GM21367 (cell line): ENCODE results near the gene MND1.
A peak's percentile ranks its signal among the peaks of the same experiment; 100 is the strongest.
"Not testable (repeated sequence)": the region's sequence is repeated elsewhere in the genome, so short reads cannot be mapped to it uniquely, and the experiment has no call there.

ENCODE experiments used
- ATAC-seq: cut with Tn5 transposase; IDR thresholded peaks from one replicate; pipeline ENCODE4 v1.9.1; 2021; ENCODE audit not compliant: unreplicated experiment

Gene MND1

DNA sequence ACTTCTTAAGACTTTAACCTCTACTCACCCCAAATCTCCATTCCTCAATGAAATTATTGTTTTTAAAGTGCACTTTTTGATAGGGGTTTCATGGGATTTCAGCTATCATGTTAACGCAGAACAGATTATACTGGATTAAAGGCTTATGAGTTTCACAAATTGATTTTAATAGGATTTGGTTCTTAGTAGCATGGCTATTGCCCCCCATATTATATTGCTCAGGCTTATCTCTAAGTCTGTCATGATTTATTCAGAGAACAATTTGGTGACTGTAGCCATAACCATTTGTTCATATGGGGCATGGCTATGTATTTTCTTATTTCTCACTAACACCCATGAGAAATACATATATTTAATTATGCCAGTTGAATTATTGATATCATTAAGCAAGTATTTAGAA is 57.0 kb downstream of the MND1 start:
- ATAC-seq: no peak

DNA sequence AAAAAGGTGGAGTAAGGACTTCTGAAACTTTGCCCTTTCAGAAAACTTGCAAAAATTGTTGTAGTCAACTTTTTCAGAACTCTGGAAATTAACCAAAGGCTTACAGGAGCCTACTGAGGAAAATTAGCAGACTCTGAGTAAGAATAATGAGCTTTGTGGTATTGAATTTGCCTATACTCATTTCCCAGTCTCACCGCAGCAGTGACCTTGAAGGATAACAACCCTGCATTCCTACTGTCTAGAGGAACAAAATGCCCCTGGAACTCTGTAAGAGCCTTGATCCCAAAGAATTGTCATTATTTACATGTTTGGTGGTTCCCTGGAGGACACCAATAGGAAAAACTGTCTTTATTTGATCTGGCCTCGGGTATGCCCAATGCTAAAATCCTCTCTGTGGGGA is 57.9 kb downstream of the MND1 start:
- no peak for ATAC-seq

GRCh38 chr4:153403726-153404125 is 59.2 kb downstream of the MND1 start:
- no peak for ATAC-seq

GRCh38 chr4:153407906-153408305 is 63.4 kb downstream of the MND1 start:
- no peak for ATAC-seq

DNA sequence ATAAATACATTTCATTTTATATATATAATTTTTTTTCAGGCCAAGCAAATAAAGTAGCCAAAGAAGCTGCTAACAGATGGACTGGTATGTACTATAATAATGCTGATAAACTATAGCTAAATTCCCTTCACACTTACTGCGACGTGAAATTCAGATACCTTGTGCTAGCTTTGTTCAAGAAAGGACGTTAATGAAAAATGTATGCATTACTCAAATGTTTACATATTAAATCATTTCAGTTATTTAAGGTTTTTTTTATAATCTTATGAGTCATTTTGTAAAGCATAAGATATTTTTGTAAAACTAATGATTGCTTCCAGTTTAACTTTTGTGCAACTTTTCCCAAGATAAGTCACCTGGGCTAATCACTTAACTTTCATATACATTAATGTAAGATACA is 64.4 kb downstream of the MND1 start:
- ATAC-seq: no peak

DNA sequence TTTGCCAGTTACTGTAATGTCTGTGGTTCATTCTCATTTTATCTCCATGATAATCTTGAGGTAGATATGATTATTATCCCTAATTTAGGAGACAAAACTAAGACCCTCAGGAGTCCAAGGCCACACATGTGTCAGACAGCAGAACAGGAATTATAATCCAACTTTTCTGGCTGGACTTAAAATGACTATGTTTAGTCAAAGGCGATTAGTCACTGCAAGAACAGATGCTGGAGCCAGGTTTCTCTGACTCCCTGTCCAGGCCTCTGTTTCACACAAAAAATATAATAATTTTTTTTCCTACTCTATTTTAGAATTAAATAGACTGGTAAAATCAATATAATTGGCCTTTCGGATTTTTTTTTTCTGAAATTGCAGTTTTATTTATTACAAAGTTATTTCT is 64.9 kb downstream of the MND1 start:
- no peak for ATAC-seq

- no peak for ATAC-seq
These were observed 65.5 kb downstream of the MND1 start for GRCh38 chr4:153409924-153410501.

DNA sequence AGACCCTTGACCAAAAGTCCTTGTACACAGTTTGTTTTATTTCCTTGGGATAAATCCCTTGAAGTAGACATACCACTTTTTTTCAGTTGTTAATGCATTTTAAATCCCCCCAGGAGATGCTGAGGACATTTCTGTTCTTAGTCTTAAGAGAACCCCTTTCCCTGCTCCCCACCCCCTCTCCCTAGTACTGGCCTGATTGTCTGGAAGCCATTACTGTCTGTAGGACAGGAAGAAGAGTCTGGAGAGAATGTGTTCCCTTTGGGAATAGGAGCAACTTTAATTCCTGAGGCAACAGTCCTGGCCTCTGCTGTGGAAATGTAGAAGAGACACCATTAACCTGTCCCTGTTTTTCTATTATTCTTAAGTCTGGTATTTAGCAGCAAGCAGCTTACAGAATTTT is 69.4 kb downstream of the MND1 start:
- no peak for ATAC-seq

DNA sequence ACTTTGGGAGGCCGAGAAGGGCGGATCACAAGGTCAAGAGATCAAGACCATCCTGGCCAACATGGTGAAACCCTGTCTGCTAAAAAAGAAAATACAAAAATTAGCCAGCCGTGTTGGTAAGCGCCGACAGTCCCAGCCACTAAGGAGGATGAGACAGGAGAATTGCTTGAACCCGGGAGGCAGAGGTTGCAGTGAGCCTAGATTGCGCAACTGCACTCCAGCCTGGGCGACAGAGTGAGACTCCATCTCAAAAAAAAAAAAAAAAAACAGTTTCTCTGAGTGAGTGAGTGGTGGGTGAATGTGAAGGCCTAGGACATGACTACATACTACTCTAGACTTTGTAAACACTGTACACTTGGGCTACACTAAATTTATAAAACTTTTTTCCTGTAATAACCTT is 72.0 kb downstream of the MND1 start:
- ATAC-seq: not testable (repeated sequence)

- ATAC-seq: no peak
These were observed 73.6 kb downstream of the MND1 start for GRCh38 chr4:153418121-153418520.

GRCh38 chr4:153418558-153418957 is 74.1 kb downstream of the MND1 start:
- no peak for ATAC-seq

GRCh38 chr4:153419029-153419428 is 74.5 kb downstream of the MND1 start:
- ATAC-seq: no peak

DNA sequence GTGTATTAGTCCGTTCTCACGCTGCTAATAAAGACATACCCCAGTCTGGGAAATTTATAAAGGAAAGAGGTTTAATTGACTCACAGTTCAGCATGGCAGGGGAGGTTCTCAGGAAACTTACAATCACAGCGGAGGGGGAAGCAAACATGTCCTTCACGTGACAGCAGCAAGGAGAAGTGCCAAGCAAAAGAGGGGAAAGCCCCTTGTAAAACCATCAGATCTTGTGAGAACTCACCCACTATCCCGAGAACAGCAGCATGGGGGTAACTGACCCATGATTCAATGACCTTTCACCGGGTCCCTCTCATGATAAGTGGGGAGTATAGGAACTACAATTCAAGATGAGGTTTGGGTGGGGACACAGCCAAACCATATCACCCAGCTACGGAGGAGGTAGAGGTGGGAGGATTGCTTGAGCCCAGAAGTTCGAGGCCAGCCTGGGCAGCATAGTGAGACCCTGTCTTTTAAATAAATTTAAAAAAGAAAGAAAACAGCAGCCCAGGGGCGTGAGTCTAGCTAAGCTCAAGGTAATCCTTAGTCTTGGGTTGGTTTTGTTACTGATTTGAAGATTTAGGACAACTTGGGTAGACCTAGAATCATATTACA is 75.3 kb downstream of the MND1 start:
- ATAC-seq: no peak

- no peak for ATAC-seq
These were observed 75.9 kb downstream of the MND1 start for GRCh38 chr4:153420361-153420760.

- ATAC-seq: peak; percentile 61
These were observed 77.5 kb downstream of the MND1 start for GRCh38 chr4:153421941-153422340.

GRCh38 chr4:153426207-153426885 is 81.9 kb downstream of the MND1 start:
- ATAC-seq: peak; percentile 64

- no peak for ATAC-seq
These were observed 83.0 kb downstream of the MND1 start for GRCh38 chr4:153427363-153428071.

- ATAC-seq: no peak
These were observed 84.5 kb downstream of the MND1 start for GRCh38 chr4:153428941-153429475.

DNA sequence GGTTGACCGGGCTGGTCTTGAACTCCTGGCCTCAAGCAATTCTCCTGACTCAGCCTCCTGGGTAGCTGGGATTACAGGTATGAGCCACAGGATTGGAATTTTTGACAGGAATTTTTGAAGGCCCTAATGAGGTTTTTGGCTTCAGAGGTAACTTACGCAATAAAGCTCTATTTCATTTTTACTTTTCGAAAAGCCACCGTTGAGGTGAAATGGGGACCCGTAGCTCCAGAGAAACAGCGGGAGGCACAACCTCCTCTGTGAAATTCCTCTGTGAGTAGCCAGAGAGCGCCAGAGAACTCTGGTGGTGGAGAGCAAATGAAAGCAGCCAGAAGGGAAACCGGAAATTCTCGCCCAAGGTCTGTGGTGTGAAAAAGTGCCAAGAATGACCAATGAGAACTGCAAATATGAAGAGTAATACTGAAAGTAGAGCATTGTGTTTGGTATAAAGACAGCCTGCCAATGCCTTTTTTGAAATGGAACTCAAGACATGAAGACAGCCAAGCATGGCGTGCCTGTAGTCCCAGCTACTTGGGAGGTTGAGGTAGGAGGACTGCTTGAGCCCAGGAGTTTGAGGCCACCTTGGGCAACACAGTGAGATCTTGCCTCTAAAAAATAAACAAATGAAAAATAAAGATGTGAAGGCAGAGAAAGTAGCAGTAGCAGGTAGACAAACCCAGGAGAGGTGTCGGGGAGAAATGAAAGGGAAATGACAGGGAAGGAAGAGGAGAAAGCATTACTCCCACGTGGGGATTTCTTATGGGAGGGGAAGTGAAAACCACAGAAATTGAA is 88.7 kb downstream of the MND1 start:
- ATAC-seq: peak; percentile 91

DNA sequence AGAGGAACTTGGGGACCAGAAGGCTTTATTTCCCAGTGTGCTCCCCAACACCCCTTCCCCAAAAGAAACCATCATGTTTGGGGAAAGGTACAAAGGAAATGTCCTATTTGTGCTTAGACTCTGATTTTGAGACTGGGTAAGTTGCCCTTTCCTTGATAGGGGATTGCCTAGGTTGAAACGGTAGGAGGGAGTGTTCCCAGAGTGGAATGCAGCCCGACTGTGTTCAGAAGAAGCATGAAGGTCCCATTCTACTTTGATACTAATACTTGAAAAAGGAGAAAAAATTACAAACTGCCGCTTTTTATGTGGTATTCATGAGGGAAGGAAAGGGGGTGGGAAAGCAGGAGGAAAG is 89.2 kb downstream of the MND1 start:
- no peak for ATAC-seq

DNA sequence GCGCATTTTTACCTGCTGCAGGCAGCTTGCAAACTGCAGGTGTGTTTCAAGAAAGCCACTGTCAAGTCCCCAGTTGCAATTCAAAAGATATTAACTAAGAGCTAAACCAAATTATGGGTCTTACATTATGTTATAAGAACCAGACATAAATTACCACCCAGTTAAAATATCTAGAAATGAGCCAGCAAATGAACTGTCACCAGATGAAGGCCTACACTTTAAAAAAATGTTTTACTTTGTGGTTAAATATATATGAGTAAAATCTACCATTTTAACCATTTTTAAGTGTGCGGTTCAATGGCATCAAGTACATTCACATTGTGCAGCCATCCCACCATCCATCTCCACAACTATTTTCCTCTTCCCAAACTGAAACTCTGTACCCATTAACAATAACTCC is 89.7 kb downstream of the MND1 start:
- ATAC-seq: no peak
